Fibroblast of gingiva (primary cell): Measurements from ENCODE around the gene YIPF4.
A peak's percentile ranks its signal among the peaks of the same experiment; 100 is the strongest.
"Not testable (repeated sequence)": the region's sequence is repeated elsewhere in the genome, so short reads cannot be mapped to it uniquely, and the experiment has no call there.

Experiments
- DNase-seq: peaks from one replicate; pipeline ENCODE4 v3.0.0-alpha.2; 2011; ENCODE audit warnings: low read depth

YIPF4 gene

GRCh38 chr2:32277674-32278477 is at the start of gene YIPF4:
TSS of gene YIPF4 (plus strand) at chr2:32277904. CDS start at chr2:32278156, 252 bp downstream.
- DNase-seq: peak; percentile 91

DNA sequence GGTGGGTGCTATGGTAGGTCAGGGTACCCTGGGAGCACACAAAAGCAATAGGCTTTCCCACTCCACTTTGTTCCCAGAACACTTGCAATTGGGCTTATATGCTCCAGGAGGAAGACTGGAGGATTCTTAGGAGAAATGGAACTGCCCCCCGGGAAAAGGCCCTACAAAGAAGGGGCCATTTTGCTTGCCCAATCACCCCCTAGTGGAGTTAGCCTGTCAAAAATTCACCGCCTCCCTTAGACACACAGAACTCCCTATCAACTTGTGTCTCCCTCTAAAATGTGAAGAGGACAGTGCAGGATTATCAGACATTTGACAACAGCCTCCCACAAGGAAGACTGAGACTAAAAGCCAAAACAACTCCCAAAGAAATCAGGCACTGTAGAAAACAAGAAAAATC is 49.5 kb upstream of the YIPF4 start:
- DNase-seq: no peak

DNA sequence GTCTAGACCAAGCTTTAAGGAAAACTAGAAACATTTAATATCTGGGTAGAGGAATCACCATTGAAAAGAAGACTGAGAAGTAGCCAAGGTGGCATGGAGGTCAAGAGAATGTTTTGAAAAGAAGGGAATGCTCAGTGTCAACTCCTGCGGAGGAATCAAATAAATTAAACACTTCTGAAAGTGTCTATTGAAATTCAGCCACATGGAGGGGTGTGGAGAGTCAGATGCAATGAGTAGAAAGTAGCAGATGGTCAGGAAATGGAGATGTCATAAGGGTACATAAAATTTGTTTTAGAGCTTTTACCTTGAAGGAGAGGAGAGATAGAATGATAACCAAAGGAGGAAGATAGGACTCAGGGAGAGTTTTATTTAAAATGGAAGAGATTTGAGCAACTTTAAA is 48.1 kb upstream of the YIPF4 start:
- DNase-seq: no peak

DNA sequence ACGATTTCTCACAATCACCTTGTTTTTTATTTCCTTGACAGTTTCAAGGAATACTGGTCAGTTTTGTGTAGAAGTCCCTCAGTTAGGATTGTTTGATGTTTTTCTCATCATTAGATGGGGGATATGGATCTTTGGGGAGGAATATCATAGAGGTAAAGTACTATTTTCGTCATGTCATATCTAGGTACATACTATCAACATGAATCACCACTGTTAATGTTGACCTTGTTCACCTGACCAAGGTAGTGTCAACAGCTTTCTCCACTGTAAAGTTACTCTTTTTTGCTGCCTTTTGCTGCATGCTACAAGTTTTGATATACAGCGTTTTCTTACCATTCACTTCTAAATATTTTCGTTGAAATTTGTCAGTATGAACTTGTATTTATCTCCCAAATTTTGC is 45.7 kb upstream of the YIPF4 start:
- no peak for DNase-seq

DNA sequence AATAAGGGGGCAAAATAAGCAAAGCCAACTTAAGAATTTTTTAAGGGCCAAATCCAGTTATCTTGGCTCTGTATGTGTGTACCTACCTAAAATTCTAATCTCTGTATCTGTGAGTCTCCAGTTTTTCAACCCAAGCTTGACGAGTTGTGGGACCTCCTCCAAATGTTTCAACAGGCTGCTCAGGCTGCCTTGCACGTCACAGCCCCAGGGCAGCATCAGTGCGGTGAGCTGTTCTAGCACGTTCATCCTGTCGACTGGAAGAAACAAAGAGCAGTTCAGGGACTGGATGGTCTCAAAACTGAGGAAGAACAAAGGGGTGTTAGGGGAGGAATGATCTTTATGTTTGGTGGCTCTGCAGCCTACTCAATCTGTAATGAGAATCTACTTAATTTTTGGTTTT is 42.4 kb upstream of the YIPF4 start:
- DNase-seq: peak; percentile 54

GRCh38 chr2:32237488-32237887 is 40.2 kb upstream of the YIPF4 start:
- DNase-seq: no peak

GRCh38 chr2:32237996-32238395 is 39.7 kb upstream of the YIPF4 start:
- no peak for DNase-seq

DNA sequence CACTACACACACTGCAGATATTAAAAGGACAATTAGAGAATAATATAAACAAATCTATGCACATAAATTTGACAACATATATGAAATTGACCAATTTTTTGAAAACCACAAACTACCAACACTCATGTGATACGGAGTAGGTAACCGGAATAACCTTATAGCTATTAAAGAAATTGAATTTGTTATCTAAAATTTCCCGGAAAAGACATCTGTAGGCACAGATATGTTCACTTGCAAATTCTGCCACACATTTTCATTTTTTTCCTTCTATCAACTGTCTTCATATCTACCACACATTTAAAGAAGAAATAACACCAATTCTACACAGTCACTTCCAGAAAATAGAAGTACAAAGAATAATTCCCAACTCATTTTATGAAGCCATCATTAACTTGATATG is 35.4 kb upstream of the YIPF4 start:
- DNase-seq: no peak

DNA sequence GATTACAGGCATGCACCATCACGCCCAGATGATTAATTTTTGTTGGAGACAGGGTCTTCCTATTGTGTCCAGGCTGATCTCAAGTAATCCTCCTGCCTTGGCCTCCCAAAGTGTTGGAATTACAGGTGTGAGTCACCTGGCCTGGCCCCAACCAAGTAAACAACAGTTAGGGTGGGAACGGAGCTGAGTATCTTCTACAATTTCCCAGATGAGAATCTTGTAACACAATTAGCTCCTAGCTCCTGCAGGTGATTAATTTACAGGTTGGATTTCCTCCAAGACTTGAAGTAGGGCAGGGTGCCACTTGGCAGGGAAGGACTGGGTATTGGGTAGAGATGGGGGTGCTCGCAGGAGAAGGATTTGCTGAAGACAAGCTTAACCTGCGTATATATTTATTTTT is 30.8 kb upstream of the YIPF4 start:
- DNase-seq: no peak

GRCh38 chr2:32248299-32248698 is 29.4 kb upstream of the YIPF4 start:
- DNase-seq: no peak

DNA sequence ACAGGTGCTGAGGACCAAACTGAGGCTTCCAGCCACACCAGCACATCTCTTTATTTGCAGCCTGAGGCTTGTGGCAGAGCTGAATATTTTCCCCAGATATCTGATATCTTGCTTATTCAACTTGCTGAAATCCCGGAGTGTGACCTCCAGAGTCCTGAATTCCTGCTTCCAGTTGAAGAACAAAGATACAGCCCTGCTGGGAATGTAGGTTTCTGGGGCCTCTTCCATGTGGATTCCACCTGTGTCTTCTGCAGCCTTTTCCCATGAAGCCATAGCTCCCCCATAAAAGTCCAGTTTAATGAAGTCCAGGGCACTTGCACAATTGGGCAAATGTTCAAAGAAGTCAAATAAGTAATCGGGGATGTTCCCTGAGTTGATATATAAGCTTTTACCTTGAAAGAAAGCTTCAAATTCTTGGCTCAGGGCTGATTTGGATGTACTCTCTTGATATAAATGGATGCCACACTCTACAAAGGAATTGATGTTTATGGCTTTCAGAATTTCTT is 27.9 kb upstream of the YIPF4 start:
- no peak for DNase-seq

DNA sequence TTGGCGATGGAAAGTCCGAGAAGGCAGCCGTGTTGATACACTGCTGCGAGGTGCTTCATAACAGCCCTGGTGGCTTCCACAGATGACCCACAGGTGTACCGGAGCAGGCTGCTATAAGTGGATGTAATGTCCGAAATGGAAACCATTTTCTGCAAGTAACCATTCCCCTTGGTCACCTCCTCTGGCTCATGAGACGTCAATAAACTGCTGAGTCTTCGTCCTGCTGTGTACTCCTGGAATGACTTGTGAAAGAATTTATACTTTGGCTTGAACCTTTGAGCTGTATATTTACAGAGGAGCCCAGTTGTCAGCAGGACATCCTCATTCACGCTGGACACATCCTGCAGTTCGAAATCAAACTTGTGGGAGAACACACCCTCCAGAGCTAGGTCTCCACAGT is 27.4 kb upstream of the YIPF4 start:
- DNase-seq: no peak

- DNase-seq: no peak
Observed at GRCh38 chr2:32258242-32258641, 19.5 kb upstream of the YIPF4 start.

DNA sequence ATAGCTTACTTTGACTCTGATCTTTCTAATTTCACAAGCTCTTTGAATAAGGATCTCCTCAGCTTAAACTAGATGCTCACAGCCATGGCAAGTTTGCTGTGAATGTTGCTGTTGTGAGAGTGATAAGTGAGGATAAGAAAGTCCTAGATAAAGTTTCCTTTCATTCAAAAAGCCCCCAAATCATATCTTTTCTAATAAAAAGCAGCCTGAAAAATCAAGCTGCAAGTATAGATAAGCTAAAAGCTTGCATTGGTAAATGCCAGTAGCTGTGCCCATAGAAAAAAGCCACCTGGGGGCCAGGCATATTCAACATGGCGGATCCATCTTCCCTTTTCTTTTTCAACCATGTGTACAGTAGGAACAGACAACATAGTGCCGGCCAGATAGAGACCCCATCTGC is 17.3 kb upstream of the YIPF4 start:
- DNase-seq: no peak

- DNase-seq: no peak
Observed at GRCh38 chr2:32262105-32262504, 15.6 kb upstream of the YIPF4 start.

DNA sequence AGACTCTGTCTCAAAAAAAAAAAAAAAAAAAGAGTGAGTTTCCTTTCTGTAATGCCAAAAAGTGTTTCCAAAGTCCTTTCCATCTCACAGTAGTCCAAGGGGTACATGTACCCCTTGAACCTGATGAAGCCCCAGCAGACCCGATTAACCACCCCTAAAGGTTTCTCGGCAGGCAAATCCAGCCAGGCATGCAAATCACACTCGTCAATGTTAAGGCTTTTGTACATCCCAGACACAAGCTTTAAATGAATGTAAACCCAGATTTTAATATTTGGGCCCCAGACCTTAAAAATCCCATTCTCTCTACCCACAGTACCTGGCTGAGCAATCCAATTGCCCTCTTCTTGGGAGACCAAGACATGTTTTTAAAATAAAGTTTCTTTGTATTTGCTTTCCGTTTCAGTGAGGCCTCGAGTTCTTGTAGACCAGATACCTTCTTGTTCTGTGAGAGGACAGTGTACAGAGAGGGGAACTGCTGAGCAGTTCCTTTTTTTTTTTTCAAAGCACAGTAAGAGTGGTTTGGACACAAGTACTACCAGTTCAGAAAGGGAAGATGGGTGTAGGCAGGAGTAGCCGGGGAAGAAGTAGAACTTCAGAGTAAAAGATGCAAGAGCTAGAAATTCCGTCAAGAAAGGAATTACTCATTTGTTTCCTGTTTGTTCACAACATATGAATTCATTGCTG is 13.1 kb upstream of the YIPF4 start, which contains the start of gene NLRC4:
NLRC4 (minus strand) TSS at position 465 of the 684 bp plus-strand sequence. CDS start 8,111 bp downstream, outside the sequence.
- DNase-seq: no peak

GRCh38 chr2:32271063-32271462 is 6.6 kb upstream of the YIPF4 start:
- no peak for DNase-seq

DNA sequence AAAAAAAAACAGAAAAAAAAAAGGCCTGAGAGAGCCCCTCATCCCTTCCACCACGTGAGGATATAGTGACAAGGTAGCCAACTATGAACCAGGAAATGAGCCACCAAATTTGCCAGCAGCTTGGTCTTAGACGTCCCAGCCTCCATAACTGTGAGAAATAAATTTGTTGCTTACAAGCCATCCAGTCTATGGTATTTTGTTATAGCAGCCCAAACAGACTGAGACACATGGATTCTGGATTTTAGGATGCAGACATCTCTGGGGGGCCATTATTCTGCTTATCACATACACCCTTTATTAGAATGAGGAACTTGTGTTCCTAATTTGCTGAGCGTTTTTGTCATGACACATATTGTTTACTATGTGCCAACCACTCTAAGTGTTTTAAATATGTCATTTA is 5.4 kb upstream of the YIPF4 start:
- no peak for DNase-seq

DNA sequence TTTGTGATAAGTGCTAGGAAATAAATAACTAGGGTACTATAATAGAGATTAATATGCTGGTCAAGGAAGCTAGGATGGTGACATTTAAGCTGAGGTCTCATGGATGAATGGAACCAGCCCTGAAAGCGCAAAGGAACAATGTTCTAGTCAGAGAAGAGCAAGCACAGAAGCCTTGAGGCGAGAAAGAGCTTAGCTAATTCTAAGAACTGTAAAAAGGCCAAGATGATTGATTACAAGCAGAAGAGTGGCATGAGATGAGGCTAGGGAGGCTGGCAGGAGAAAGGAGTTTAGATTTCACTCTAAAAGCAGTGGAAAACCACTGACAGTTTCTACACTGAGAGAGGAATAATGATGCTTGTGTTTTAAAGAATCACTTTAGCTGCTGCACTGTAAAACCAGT is 3.4 kb upstream of the YIPF4 start:
- DNase-seq: no peak

- not testable (repeated sequence) for DNase-seq
Observed at GRCh38 chr2:32275790-32276189, 1.9 kb upstream of the YIPF4 start.

DNA sequence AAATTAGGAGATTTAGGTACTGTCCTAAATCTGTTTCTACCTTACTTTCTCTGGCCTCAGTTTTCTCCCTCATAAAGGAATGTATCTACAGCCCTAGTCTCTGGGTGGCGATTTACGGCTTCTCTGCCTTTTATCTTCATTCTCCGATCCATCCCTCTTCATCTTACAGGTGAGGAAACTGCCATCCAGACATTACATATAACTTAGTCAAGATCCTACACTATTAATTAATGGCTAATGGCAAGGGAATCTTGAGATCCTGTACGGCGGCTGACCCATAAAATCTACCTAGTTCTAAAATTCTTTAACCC is 386 bp upstream of the YIPF4 start:
- DNase-seq: no peak

- DNase-seq: no peak
Observed at GRCh38 chr2:32278478-32278853, 762 bp downstream of the YIPF4 start.

DNA sequence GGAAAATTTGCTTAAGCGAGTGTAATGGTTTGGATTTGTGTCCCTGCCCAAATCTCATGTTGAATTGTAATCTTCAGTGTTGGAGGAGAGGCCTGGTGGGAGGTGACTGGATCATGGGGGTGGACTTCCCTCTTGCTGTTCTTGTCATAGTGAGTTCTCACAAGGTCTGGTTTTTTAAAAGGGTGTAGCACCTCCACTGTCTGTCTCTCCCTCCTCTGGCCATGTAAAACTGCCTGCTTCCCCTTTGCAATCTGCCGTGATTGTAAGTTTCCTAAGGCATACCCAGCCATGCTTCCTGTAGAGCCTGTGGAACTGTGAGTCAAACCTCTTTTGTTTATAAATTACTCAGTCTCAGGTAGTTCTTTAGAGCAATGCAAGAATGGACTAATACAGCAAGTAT is 6.6 kb downstream of the YIPF4 start:
- DNase-seq: no peak
